WERI-Rb-1 (cell line): ENCODE data around the gene COL4A1.

Source experiments
- DNase-seq: peaks from one replicate; pipeline ENCODE4 v3.0.0-alpha.2; 2020
- H3K27ac ChIP-seq: fragments of 250-450 bp; sonication (Bioruptor Pico); 2 replicates; pipeline ENCODE4 v1.5.1; 2020; ENCODE audit warnings: mild to moderate bottlenecking, moderate library complexity
- H3K27me3 ChIP-seq: fragments of 250-450 bp; sonication (Bioruptor Pico); 2 replicates; pipeline ENCODE4 v1.5.1; 2021; ENCODE audit warnings: mild to moderate bottlenecking, low read depth, moderate library complexity; ENCODE audit not compliant: insufficient read depth, severe bottlenecking
- H3K36me3 ChIP-seq: fragments of 250-450 bp; sonication (Bioruptor Pico); 2 replicates; pipeline ENCODE4 v1.5.1; 2020; ENCODE audit warnings: mild to moderate bottlenecking, moderate library complexity
- H3K4me3 ChIP-seq: 2 replicates; pipeline ENCODE4 v1.5.1; 2011; ENCODE audit warnings: low read depth, mild to moderate bottlenecking, control low read depth, low read length
- H3K9me3 ChIP-seq: fragments of 250-450 bp; sonication (Bioruptor Pico); 2 replicates; pipeline ENCODE4 v1.5.1; 2021; ENCODE audit warnings: mild to moderate bottlenecking, moderate library complexity; ENCODE audit not compliant: severe bottlenecking
- TF ChIP-seq, protein P1 (sequence below): IDR thresholded peaks from 2 replicates; pipeline ENCODE4 v1.5.1; 2011; ENCODE audit warnings: low read depth, mild to moderate bottlenecking, control low read depth, inconsistent platforms, low read length

The COL4A1 gene

DNA sequence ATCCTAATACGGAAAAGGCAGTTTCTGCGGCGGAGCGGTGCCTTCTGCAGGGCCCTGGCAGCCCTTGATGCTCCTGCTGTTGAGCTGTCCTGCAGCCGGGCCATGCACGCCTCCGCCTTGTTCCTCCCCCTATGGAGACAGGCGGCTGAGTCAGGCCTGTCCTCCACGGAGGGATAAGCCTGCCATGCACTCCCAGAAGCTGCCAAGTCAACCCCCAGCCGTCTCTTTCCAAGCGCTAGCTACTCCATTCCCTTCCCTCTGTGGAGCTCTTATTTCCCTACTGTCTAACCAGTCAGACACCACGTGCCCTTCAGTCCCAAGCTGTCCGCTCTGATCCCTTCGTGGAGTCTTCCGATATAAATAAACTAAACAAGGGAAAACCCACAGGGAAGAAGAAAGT is 197.0 kb downstream of the COL4A1 start:
- Histone ChIP-seq H3K36me3 (no peaks in the 10 kb centered on the region), H3K4me3 (no peak overlapping the region), H3K27me3 (peaks cover 2% of the 10 kb centered on the region), H3K9me3 (no peaks in the 10 kb centered on the region), H3K27ac (no peak overlapping the region)
- TF ChIP-seq, protein P1, sequence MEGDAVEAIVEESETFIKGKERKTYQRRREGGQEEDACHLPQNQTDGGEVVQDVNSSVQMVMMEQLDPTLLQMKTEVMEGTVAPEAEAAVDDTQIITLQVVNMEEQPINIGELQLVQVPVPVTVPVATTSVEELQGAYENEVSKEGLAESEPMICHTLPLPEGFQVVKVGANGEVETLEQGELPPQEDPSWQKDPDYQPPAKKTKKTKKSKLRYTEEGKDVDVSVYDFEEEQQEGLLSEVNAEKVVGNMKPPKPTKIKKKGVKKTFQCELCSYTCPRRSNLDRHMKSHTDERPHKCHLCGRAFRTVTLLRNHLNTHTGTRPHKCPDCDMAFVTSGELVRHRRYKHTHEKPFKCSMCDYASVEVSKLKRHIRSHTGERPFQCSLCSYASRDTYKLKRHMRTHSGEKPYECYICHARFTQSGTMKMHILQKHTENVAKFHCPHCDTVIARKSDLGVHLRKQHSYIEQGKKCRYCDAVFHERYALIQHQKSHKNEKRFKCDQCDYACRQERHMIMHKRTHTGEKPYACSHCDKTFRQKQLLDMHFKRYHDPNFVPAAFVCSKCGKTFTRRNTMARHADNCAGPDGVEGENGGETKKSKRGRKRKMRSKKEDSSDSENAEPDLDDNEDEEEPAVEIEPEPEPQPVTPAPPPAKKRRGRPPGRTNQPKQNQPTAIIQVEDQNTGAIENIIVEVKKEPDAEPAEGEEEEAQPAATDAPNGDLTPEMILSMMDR: peak; percentile 8; the same call in 1 of the 2 replicates
- peak; percentile 79 for DNase-seq

DNA sequence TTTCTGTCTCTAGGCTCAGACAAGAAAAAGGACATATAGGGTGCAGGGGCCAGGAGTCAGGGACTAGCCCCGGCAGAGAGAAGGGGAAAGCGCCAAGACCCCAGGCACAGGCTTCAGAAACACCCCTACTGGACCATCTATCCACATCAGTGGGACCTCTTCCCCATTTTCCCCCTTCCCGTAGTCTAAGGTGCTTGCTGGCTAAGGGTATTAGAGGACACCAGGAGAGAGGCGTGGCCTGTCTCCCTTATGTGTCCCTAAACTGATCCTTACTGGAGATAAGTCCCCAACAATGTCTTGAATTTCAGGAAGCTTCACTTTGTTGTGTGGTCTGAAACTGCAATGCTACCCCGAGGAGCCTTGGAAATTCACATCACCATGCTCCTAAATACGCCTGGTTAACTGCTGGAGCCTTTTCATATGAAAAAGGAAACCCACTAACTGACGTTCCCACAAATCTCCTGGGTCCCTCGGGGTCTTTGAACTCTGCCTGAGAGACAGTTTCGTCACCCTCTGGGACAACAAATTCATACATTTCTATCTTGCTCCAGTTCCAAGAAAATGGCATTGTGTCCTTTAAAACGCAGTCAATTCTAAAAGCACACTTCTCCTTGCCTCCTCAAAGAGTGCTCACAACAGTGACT is 197.7 kb downstream of the COL4A1 start:
- Histone ChIP-seq H3K36me3 (no peaks in the 10 kb centered on the region), H3K4me3 (no peak overlapping the region), H3K27me3 (no peaks in the 10 kb centered on the region), H3K27ac (no peak overlapping the region), H3K9me3 (no peaks in the 10 kb centered on the region)
- TF ChIP-seq, protein P1: no peak
- no peak for DNase-seq

DNA sequence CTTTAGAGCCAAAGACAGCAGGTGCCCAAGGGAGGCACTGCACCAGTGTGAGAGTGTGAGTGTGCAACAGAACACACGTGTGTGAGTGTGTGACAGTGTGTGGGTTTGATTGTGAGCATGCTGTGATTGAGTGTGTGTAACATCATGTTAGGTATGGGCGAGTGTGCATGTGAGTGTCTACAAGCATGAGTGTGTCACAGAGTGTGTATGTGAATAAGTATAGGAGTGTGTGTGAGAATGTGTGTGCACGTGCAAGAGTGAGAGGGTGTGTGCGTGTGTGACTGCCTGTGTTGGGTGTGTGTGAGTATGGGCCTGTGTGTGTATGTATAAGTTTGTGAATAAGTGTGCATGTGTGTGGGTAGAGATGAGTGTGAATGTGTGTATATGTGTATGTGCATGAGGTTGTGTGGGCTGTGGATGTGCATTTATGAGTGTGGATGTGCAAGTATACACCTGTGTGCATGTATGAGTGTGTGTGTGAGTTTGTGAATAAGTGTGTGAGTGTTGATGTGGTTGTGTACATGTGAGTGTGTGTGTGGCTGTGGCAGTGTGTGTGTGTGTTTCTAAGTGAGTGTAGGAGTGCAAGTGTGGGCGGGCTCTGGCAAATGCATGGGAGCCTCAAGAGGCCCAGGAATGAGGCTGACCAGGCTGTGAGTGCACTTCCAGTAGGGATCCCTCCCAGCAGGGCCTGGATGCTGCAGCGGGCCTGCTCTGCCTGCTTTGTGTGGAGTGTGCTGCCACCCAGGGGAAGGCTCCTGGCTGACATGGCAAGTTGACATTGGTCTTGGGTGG is 198.4 kb downstream of the COL4A1 start:
- Histone ChIP-seq H3K27ac (no peak overlapping the region), H3K4me3 (no peak overlapping the region), H3K9me3 (no peaks in the 10 kb centered on the region), H3K36me3 (no peaks in the 10 kb centered on the region), H3K27me3 (no peaks in the 10 kb centered on the region)
- TF ChIP-seq, protein P1: peak; percentile 98
- peak; percentile 94 for DNase-seq

DNA sequence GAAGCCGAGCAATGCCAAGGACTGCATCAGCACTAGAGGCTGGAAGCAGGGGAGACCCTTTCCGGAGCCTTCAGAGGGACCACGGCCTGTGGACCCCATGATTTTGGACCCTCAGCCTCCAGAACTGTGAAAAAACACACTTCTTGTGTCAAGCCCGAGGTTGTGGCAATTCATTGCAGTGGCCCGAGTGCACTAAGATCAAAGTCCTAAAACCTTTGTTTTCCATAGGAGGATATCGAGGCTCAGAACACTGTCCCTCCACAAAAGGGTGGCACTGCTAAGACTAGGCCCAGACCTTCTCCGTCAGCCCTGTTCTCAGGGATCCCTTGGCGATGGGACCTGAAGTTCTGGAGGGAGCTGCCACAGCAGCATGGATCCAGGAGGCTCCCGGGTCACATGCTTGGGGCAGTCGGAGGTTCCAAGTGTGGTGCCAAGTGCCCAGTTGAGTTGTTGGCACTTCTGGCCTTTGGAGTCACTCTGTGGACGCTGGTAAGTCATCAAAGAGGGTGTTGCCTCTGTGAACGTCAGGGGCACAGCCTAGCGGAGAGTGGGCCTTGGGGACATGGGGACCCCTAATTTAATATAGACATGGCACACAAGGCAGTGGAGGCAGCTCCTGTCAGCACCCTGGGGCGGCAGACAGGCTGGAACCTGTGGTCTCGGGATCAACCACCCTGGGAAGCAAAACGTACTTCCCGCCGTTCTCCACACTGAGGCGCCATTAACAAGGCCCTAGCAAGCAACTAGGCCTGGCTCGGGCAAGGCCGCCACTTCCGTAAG is 199.2 kb downstream of the COL4A1 start:
- TF ChIP-seq, protein P1: peak; percentile 81
- H3K27me3 ChIP-seq: no peaks in the 10 kb centered on the region
- no peaks in the 10 kb centered on the region for H3K36me3 ChIP-seq
- H3K4me3 ChIP-seq: no peak overlapping the region
- H3K9me3 ChIP-seq: no peaks in the 10 kb centered on the region
- DNase-seq: peak; percentile 71
- H3K27ac ChIP-seq: no peak overlapping the region

DNA sequence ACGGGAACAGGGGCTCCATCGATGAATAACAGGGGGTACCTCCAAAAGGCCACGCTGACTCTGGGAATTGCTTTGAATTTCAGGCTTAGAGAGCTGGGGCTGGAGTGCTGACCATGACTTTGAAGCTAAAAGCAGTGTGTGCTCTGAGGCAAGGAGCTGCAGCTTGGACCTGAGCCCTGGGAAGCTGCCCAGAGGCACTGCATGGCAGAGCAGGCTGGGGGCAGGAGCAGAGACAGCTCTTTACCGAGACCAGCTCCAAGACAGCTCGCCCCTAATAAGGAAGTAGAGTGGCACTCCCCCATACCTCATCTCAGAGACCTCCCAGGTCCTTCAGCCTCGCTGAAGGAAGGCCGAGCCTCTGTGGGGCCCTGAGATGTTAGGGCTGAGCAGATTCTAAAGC is 200.2 kb downstream of the COL4A1 start:
- no peak overlapping the region for H3K27ac ChIP-seq
- no peak overlapping the region for H3K4me3 ChIP-seq
- DNase-seq: no peak
- peaks cover 6% of the 10 kb centered on the region for H3K9me3 ChIP-seq
- no peaks in the 10 kb centered on the region for H3K36me3 ChIP-seq
- TF ChIP-seq, protein P1: no peak
- H3K27me3 ChIP-seq: no peaks in the 10 kb centered on the region
